GM19397 (cell line): ENCODE results near the gene PCBP3.
"Not testable (repeated sequence)": the region's sequence is repeated elsewhere in the genome, so short reads cannot be mapped to it uniquely, and the experiment has no call there.

Experiments
- ATAC-seq: cut with Tn5 transposase; IDR thresholded peaks from one replicate; pipeline ENCODE4 v1.9.1; 2021; ENCODE audit warnings: mild to moderate bottlenecking, moderate library complexity; ENCODE audit not compliant: unreplicated experiment

PCBP3 gene

GRCh38 chr21:45939521-45940045 lies 296.1 kb downstream of the PCBP3 start:
- ATAC-seq = no peak

GRCh38 chr21:45940091-45940490 lies 296.6 kb downstream of the PCBP3 start:
- ATAC-seq = no peak

GRCh38 chr21:45940621-45941337 lies 297.3 kb downstream of the PCBP3 start:
- ATAC-seq = no peak

- no peak for ATAC-seq
Observed at GRCh38 chr21:45941338-45941710, 297.8 kb downstream of the PCBP3 start.

- ATAC-seq = no peak
Observed at GRCh38 chr21:45941717-45942546, 298.4 kb downstream of the PCBP3 start.

- no peak for ATAC-seq
Observed at GRCh38 chr21:45942755-45943629, 299.5 kb downstream of the PCBP3 start.

- ATAC-seq = no peak
Observed at GRCh38 chr21:45943630-45944540, 300.4 kb downstream of the PCBP3 start.

- ATAC-seq = no peak
Observed at GRCh38 chr21:45944601-45945000, 301.1 kb downstream of the PCBP3 start.

GRCh38 chr21:45945066-45945867 lies 301.7 kb downstream of the PCBP3 start:
- ATAC-seq = no peak

GRCh38 chr21:45945868-45946210 lies 302.3 kb downstream of the PCBP3 start:
- ATAC-seq = no peak

GRCh38 chr21:45947296-45947695 lies 303.8 kb downstream of the PCBP3 start:
- no peak for ATAC-seq

GRCh38 chr21:45947716-45948255 lies 304.3 kb downstream of the PCBP3 start:
- ATAC-seq = no peak

- ATAC-seq = no peak
Observed at GRCh38 chr21:45948576-45949141, 305.1 kb downstream of the PCBP3 start.

- ATAC-seq = no peak
Observed at GRCh38 chr21:45949928-45950739, 306.6 kb downstream of the PCBP3 start.

GRCh38 chr21:45950740-45951515 lies 307.4 kb downstream of the PCBP3 start:
- ATAC-seq = no peak

GRCh38 chr21:45951676-45952075 lies 308.2 kb downstream of the PCBP3 start:
- ATAC-seq = no peak

- not testable (repeated sequence) for ATAC-seq
Observed at GRCh38 chr21:45952527-45952926, 309.0 kb downstream of the PCBP3 start.
